Measurements from ENCODE around the gene MERTK.
A peak's percentile ranks its signal among the peaks of the same experiment; 100 is the strongest.
"Not testable (repeated sequence)": the region's sequence is repeated elsewhere in the genome, so short reads cannot be mapped to it uniquely, and the experiment has no call there.

The MERTK gene

GRCh38 chr2:111897924-111898702, at the start of gene MERTK:
Gene MERTK (plus strand): TSS chr2:111898607. CDS start chr2:111898736, 129 bp downstream.
- no peak for FAIRE-seq

GRCh38 chr2:111850646-111851045, 47.8 kb upstream of the MERTK start:
- FAIRE-seq = not testable (repeated sequence)

- not testable (repeated sequence) for FAIRE-seq
Measured at GRCh38 chr2:111852544-111852943, 45.9 kb upstream of the MERTK start.

- not testable (repeated sequence) for FAIRE-seq
Measured at GRCh38 chr2:111860005-111860404, 38.4 kb upstream of the MERTK start.

DNA sequence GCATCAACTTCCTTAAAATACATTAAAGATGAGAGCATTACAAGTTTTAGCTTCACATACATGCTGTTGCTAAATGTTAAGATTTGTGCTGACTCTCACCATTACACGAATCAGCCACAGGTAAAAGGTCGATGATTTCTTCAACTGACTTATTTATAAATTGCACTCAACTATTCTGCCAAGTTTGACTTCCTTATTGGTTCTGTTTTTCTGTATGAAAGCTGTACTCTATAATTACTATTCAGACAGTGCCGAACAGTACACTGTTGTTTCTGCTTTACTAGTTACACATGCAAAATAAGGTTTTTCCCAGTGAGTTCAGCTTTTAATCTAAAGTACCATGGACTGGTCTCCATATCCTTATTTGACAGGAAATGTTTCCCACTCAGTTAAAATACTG, 33.3 kb upstream of the MERTK start:
- FAIRE-seq = not testable (repeated sequence)

GRCh38 chr2:111872806-111873205, 25.6 kb upstream of the MERTK start:
- FAIRE-seq = peak; percentile 59

GRCh38 chr2:111883661-111884591, 14.5 kb upstream of the MERTK start, which contains the start of gene ANAPC1:
Gene ANAPC1 (minus strand): TSS chr2:111884193. CDS start chr2:111880825, 3,368 bp downstream.
- no peak for FAIRE-seq

- FAIRE-seq = no peak
Measured at GRCh38 chr2:111884592-111884964, 13.8 kb upstream of the MERTK start.

DNA sequence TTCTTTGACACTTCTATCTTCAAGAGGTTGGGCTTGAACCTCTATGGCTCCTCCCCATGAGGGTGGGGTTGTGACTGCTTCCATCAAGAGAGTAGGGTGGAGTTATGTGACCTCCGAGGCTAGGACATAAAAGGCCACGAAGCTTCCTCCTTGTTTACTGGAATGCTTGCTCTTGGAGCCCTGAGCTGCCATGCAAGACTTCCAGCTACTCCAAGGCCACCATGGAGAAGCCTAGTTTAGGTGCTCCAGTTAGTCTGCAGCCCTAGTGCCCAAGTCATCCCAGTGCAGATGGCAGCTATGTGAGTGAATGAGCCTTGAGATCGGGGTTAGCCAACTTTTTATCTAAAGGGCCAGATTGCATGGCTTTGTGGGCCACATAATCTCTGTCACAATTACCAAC, 2.4 kb upstream of the MERTK start:
- FAIRE-seq = no peak

DNA sequence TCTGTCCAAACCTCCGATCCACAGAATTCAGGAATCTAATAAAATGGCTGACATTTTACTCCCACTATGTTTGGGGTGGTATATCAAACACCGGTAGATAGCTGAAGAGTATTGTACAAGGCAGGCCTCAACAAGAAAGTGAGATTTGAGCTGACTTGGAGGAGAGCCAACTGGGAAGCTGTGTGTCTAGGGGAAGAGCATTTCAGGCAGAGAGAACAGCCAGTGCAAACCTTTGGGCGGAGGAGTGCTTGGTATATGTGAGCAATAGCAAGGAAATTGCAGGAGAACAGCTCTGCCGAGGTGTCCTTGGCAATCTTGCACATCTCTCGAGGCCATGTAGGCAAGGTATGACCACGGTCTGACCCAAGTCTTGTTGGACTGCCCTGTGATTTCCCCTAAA, 1.8 kb upstream of the MERTK start:
- no peak for FAIRE-seq

GRCh38 chr2:111897630-111897923, 830 bp upstream of the MERTK start:
- no peak for FAIRE-seq

DNA sequence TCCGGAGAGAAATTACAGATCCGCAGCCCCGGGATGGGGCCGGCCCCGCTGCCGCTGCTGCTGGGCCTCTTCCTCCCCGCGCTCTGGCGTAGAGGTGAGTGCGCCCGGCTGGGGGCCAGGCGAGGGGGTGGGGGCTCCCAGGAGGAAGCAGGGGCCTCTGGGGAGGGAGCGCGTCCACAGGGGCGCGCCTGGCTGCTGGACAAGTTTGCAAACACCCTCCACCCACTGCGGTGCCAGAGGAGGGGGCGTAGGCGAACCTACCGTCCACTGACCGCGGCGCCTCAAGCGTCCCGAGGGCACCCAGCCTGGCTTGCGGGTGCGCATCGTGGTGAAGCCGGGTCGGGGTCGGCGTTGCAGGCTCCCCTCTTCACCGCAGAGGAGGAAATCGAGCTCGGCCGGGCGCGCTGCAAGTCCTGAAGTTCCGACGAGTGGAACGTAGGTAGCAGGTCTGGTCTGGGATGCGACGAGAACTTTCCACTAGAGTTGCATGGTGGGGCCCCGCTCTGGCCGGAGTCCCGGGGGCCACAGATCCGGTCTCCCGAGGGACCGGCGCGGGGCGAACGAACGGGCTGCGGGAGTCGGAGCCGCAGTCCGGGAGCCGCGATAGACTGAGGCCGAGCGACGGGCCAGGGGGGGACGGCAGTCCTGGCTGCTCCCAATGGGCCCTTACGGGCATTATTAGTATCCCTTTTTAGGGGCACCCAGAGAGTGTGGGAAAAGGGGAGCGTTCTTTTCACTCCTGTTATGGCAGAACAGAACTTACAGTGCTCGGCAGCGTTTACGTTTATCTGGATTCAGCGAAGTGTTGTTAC, 502 bp downstream of the MERTK start:
- no peak for FAIRE-seq

DNA sequence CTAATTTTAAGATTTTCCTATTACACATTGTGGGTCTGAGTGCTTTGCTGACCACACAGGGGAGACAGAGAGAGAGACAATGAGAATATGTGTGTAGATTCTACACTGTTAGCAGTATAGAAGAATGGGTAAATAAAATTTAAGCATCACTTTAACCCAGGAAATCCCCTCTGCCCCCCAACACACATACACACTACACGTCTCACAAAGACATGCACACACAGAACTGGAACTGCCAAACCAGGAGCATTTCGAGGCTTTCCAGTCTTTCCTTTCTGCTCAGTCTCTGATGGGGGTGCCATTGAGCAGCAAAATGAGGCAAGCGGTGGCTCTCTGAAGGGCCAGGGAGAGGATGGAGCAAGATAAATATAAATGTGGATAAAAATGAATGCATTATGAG, 2.5 kb downstream of the MERTK start:
- no peak for FAIRE-seq

DNA sequence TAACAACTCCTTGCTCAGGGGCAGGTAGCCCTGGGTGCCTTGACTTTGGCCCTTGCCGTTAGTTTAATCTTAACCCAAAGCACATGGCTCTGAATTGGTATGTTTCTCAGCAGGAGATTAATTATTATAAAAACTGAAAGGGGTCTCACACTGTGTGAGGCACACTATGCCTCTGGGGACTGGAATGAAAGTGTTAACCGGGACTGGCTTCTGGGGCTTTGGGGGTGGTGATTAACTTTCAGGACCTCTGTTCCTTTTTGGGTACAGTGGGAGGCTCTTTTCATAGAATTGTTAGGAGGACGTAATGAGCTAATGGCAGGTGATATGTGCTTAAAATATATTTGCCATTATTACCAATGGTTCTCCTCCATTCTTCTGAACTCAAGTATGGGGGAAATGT, 5.1 kb downstream of the MERTK start:
- FAIRE-seq = no peak

- FAIRE-seq = no peak
Measured at GRCh38 chr2:111903930-111904439, 5.6 kb downstream of the MERTK start.

GRCh38 chr2:111904726-111905474, 6.5 kb downstream of the MERTK start:
- no peak for FAIRE-seq

DNA sequence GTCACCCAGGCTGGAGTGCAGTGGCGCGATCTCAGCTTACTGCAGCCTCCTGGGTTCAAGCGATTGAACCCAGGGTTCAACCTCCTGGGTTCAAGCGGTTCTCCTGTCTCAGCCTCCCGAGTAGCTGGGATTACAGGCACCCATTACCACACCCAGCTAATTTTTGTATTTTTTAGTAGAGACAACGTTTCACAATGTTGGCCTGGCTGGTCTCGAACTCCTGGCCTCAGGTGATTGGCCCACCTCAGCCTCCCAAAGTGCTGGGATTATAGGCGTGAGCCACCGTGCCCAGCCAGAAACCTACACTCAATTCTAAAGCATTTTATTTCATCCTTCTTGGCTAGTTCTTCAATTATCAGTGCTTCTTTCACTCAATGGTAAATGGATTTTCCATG, 7.1 kb downstream of the MERTK start:
- not testable (repeated sequence) for FAIRE-seq

GRCh38 chr2:111905990-111906735, 7.8 kb downstream of the MERTK start:
- no peak for FAIRE-seq

DNA sequence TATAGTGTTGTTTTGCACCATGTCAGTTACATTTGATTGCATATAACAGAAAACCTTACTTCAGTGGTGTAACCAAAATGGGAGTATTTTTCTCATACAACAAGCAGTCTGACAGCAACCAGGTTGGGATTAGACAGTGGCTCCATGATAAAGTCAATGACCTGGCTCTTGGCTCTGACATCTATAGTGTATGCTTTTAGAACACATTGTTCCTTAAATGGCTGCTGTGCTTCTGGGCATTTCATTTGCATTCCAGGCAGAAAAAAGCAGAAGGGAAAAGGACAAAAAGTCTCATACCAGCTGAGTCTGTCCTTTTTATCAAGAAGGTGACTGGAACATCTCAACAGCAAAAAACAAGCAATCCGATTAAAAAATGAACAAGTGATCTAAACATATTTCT, 10.2 kb downstream of the MERTK start:
- no peak for FAIRE-seq

GRCh38 chr2:111909079-111909478, 10.7 kb downstream of the MERTK start:
- FAIRE-seq = no peak

DNA sequence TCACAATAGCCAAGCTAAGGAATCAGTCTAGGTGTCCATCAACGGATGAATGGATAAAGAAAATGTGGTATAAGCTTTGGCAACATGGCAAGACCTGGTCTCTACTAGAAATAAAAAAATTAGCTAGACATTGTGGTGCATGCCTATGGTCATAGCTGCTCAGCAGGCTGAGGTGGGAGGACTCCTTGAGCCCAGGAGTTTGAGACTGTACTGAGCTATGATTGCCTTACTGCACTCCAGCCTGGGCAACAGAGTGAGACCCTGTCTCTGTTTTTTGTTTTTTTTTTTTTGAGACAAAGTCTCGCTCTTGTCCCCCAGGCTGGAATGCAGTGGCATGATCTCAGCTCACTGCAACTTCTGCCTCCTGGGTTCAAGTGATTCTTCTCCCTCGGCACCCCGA, 11.6 kb downstream of the MERTK start:
- FAIRE-seq = not testable (repeated sequence)
